Endodermal cell (in vitro differentiated cells): ENCODE data around the gene HOGA1. TPM values are rescaled to one million over a fixed set of nuclear protein-coding genes. Genes with fewer than 3 reads are reported as not detected.
A peak's percentile ranks its signal among the peaks of the same experiment; 100 is the strongest.
"Not testable (repeated sequence)": the region's sequence is repeated elsewhere in the genome, so short reads cannot be mapped to it uniquely, and the experiment has no call there.

ENCODE experiments used
- DNase-seq: peaks from one replicate; pipeline ENCODE4 v3.0.0-alpha.2; 2017
- H3K27ac ChIP-seq: 2 replicates; pipeline ENCODE4 v1.5.1; 2013; ENCODE audit warnings: mild to moderate bottlenecking, low read depth, low read length, moderate library complexity
- H3K27me3 ChIP-seq: 2 replicates; pipeline ENCODE4 v1.6.1; 2013; ENCODE audit warnings: mild to moderate bottlenecking, low read length, moderate library complexity; ENCODE audit not compliant: insufficient read depth, control insufficient read depth, poor library complexity, severe bottlenecking
- H3K36me3 ChIP-seq: 2 replicates; pipeline ENCODE4 v1.7.0; 2013; ENCODE audit warnings: mild to moderate bottlenecking, low read length, moderate library complexity; ENCODE audit not compliant: control insufficient read depth, insufficient read depth
- H3K4me1 ChIP-seq: one replicate; pipeline ENCODE4 v1.7.0; 2013; ENCODE audit warnings: low read length; ENCODE audit not compliant: control insufficient read depth, insufficient read depth
- H3K4me3 ChIP-seq: 2 replicates; pipeline ENCODE4 v1.5.1; 2013; ENCODE audit warnings: mild to moderate bottlenecking, low read length, moderate library complexity
- H3K9ac ChIP-seq: 2 replicates; pipeline ENCODE4 v1.6.1; 2013; ENCODE audit warnings: mild to moderate bottlenecking, low read length, moderate library complexity; ENCODE audit not compliant: poor library complexity, severe bottlenecking; ENCODE audit errors: extremely low read depth
- H3K9me3 ChIP-seq: 2 replicates; pipeline ENCODE4 v1.6.1; 2013; ENCODE audit warnings: mild to moderate bottlenecking, low read length, moderate library complexity; ENCODE audit not compliant: control insufficient read depth
- H3K27ac Mint-ChIP-seq: 2 replicates; pipeline ENCODE4 v1.8.0; 2020; ENCODE audit warnings: mixed read lengths
- H3K27me3 Mint-ChIP-seq: 2 replicates; pipeline ENCODE4 v1.8.0; 2021; ENCODE audit warnings: mild to moderate bottlenecking, mixed read lengths; ENCODE audit not compliant: insufficient read depth
- H3K36me3 Mint-ChIP-seq: 2 replicates; pipeline ENCODE4 v1.8.0; 2020; ENCODE audit warnings: low read depth, mixed read lengths
- H3K4me1 Mint-ChIP-seq: 2 replicates; pipeline ENCODE4 v1.8.0; 2020; ENCODE audit warnings: mixed read lengths
- H3K4me3 Mint-ChIP-seq: 2 replicates; pipeline ENCODE4 v1.8.0; 2020; ENCODE audit warnings: mild to moderate bottlenecking, moderate library complexity, mixed read lengths
- H3K9me3 Mint-ChIP-seq: 2 replicates; pipeline ENCODE4 v1.8.0; 2020; ENCODE audit warnings: mild to moderate bottlenecking, mixed read lengths
- WGBS, 2 experiments: methylation state at CpG; one replicate each; pipeline versions ENCODE4 v1.1.5 to v1.1.7; 2013; ENCODE audit warnings: missing lambda C conversion rate in 2 of 2, mixed read lengths in 1 of 2; ENCODE audit not compliant: insufficient coverage in 1 of 2, insufficient read length in 1 of 2; 5-methylcytosine and 5-hydroxymethylcytosine counted together
- total RNA-seq, 2 donors: library from RNA; stranded (reverse); fragmentation: NEBNext Ultra II Directional in 1 of 2; extraction: Animal tissue kit (Norgen Biotek cat#: 25700) in 1 of 2; gene quantifications; 2 replicates in 1 of 2; 3 replicates in 1 of 2; pipeline ENCODE4 v1.2.1, GENCODE V29; 2021
- TF ChIP-seq, protein P1 (sequence below): fragments of 200-600 bp; sonication (generic); conservative IDR thresholded peaks from 2 replicates; pipeline ENCODE4 v1.5.0; 2021; ENCODE audit warnings: antibody characterized with exemption, mild to moderate bottlenecking

HOGA1 gene
- total RNA-seq, 2 donors from 2014 or later = 0.15 to 1.7 TPM

DNA sequence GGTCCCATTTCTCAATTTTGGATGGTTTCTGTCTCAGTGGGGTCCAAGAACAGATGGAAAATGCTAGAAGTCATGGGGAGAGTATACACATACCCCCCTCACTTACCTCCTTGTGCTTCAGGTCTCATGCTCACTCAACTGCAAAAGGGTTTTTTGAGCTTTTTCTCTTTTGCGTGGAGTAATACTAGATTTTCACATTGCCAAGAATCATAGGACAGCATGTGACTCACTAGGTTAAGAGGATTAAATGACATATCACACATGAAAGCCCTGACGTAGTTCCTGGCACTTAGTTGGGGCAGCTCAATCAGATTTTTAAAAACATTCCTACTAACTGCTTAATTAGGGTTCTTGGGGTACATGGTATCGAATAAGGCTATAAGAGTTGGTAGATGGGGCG lies 60.7 kb downstream of the HOGA1 start:
- TF ChIP-seq, protein P1, sequence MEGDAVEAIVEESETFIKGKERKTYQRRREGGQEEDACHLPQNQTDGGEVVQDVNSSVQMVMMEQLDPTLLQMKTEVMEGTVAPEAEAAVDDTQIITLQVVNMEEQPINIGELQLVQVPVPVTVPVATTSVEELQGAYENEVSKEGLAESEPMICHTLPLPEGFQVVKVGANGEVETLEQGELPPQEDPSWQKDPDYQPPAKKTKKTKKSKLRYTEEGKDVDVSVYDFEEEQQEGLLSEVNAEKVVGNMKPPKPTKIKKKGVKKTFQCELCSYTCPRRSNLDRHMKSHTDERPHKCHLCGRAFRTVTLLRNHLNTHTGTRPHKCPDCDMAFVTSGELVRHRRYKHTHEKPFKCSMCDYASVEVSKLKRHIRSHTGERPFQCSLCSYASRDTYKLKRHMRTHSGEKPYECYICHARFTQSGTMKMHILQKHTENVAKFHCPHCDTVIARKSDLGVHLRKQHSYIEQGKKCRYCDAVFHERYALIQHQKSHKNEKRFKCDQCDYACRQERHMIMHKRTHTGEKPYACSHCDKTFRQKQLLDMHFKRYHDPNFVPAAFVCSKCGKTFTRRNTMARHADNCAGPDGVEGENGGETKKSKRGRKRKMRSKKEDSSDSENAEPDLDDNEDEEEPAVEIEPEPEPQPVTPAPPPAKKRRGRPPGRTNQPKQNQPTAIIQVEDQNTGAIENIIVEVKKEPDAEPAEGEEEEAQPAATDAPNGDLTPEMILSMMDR = no peak
- Mint-ChIP-seq H3K9me3 (no peaks in the 10 kb centered on the region), H3K36me3 (peaks cover 32% of the 10 kb centered on the region), H3K4me3 (no peak overlapping the region), H3K4me1 (peaks cover 17% of the 10 kb centered on the region), H3K27me3 (no peaks in the 10 kb centered on the region), H3K27ac (no peak overlapping the region)
- Histone ChIP-seq H3K4me3 (no peak overlapping the region), H3K27me3 (no peaks in the 10 kb centered on the region), H3K9me3 (no peaks in the 10 kb centered on the region), H3K27ac (no peak overlapping the region), H3K4me1 (no peaks in the 10 kb centered on the region), H3K9ac (no peak overlapping the region), H3K36me3 (peaks cover 38% of the 10 kb centered on the region)
- no peak for DNase-seq
- WGBS, 2 experiments = 94 to 100% methylated on average over 1 to 4 of the region's 4 CpGs

DNA sequence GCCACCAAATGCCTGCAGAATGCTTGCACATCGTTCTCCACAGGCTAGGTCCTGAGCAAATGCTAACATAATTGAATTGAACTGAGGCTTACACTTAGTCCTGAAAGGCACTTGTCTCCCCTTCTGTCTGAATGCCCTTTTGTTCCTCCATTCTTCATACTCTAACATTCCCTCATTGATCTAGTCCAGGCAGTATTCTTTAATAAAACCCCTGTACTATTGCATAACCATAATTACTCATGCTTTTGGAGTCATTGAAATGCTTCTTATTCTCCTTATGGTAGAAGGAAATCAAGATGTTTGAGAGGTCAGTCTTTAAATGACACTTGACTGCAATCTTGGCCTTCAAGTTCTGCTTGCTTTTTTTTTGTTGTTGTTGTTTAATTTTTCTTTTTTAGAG lies 63.4 kb downstream of the HOGA1 start:
- Histone ChIP-seq H3K4me1 (no peaks in the 10 kb centered on the region), H3K9me3 (no peaks in the 10 kb centered on the region), H3K4me3 (no peak overlapping the region), H3K27ac (no peak overlapping the region), H3K9ac (no peak overlapping the region), H3K36me3 (peaks cover 61% of the 10 kb centered on the region), H3K27me3 (no peaks in the 10 kb centered on the region)
- peaks cover 45% of the 10 kb centered on the region for H3K36me3 Mint-ChIP-seq
- WGBS, 2 experiments = 85 to 88% methylated on average over 1 of the region's 1 CpG
- no peak for DNase-seq
- no peaks in the 10 kb centered on the region for H3K9me3 Mint-ChIP-seq
- TF ChIP-seq, protein P1 = no peak
- H3K27ac Mint-ChIP-seq = no peak overlapping the region
- no peak overlapping the region for H3K4me3 Mint-ChIP-seq
- peaks cover 7% of the 10 kb centered on the region for H3K4me1 Mint-ChIP-seq
- H3K27me3 Mint-ChIP-seq = no peaks in the 10 kb centered on the region

DNA sequence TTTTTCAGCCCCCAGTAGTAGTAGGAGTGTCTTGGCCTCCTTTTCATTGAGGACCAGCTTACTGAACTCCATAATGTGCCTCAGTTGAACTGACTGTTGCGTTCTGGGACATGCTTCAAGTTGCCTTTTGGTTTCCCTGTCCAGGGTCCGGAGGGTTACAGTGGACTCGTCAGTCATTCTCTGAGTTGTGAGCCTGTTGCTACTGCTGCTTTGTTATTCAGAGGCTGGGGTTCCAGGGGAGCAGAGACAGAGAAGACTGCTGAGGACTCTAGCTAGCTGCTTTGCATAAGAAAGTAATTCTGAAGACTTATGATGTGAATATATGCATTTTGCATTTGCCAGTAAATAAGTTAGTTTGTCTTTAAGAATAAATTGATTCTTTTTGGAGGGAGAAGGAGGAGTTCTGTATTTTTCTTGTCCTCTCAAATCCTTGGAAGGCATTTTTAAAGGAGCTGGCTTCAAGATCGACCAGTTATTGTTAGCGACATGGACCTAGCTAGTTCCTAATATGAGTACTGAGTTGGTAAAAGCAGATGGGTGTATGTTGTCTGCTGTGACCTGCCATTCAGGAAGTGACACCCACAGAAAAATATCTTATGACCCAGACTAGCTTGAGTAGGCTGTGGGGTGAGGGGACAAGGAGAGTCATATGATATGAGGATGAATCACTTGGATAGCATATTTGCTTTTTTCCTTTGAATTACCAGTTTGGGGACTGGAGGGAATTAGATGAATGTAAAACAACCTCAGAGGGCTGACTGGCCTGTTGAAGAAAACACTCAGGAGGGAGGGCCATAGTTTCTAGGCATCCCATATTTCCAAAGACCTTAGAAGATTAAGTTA lies 64.6 kb downstream of the HOGA1 start:
- Mint-ChIP-seq H3K9me3 (no peaks in the 10 kb centered on the region), H3K27ac (peak overlapping the region; percentile 86), H3K36me3 (peaks cover 47% of the 10 kb centered on the region), H3K4me1 (peaks cover 7% of the 10 kb centered on the region), H3K4me3 (no peak overlapping the region), H3K27me3 (no peaks in the 10 kb centered on the region)
- DNase-seq = peak; percentile 58
- Histone ChIP-seq H3K4me3 (no peak overlapping the region), H3K9me3 (no peaks in the 10 kb centered on the region), H3K9ac (no peak overlapping the region), H3K4me1 (no peaks in the 10 kb centered on the region), H3K27me3 (no peaks in the 10 kb centered on the region), H3K27ac (no peak overlapping the region), H3K36me3 (peaks cover 67% of the 10 kb centered on the region)
- TF ChIP-seq, protein P1 = no peak
- WGBS, 2 experiments = 53 to 71% methylated on average over 5 of the region's 5 CpGs

DNA sequence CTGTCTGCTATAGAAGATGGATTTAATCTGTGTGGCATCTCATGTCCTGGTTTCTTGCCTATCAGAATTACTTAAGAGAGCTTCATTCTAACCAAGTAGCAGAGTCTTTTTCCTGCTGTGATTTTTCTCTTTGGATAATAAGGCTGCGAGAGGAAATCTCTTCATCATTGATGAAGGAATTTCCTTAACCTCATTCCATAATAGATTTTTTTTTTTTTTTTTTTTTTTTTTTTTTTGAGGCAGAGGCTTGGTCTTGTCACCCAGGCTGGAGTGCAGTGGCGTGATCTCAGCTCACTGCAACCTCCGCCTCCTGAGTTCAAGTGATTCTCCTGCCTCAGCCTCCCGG lies 65.2 kb downstream of the HOGA1 start:
- Mint-ChIP-seq H3K36me3 (peaks cover 46% of the 10 kb centered on the region), H3K27ac (peak overlapping the region; percentile 86)
- H3K4me3 Mint-ChIP-seq, H3K9me3 ChIP-seq, H3K27ac ChIP-seq, H3K4me3 ChIP-seq, DNase-seq, H3K27me3 Mint-ChIP-seq, H3K4me1 ChIP-seq, H3K9ac ChIP-seq, H3K4me1 Mint-ChIP-seq, H3K9me3 Mint-ChIP-seq, H3K27me3 ChIP-seq: not testable (repeated sequence)
- peaks cover 67% of the 10 kb centered on the region for H3K36me3 ChIP-seq
- WGBS, 2 experiments = 100% methylated on average over 3 of the region's 4 CpGs; no CpG with 5 or more reads in 1 of the 2 experiments
